GM23338 (cell line): ENCODE data around the gene KCNMA1. TPM values are rescaled to one million over a fixed set of nuclear protein-coding genes. Genes with fewer than 3 reads are reported as not detected.

Source experiments
- ATAC-seq: fragments of 200-7000 bp; cut with Tn5 transposase; 3 replicates; pipeline ENCODE4 v1.9.1; 2020
- DNase-seq: peaks from one replicate; pipeline ENCODE4 v3.0.0-alpha.2; 2015; ENCODE audit warnings: low spot score
- H2AFZ ChIP-seq: fragments of 200-600 bp; sonication (generic); 2 replicates; pipeline ENCODE4 v1.8.0; 2016; ENCODE audit warnings: antibody characterized with exemption, mild to moderate bottlenecking, moderate library complexity
- H3F3A ChIP-seq: fragments of 200-600 bp; sonication (generic); replicated peaks from 2 replicates; pipeline ENCODE4 v1.8.0; 2017; ENCODE audit warnings: antibody characterized with exemption, mixed run types, low read depth
- H3K27ac ChIP-seq: fragments of 200-600 bp; sonication (generic); 2 replicates; pipeline ENCODE4 v1.6.1; 2016; ENCODE audit warnings: low read depth
- H3K27me3 ChIP-seq: fragments of 200-600 bp; sonication (generic); 2 replicates; pipeline ENCODE4 v1.8.0; 2016; ENCODE audit warnings: mild to moderate bottlenecking, mixed run types, moderate library complexity; ENCODE audit not compliant: insufficient read depth
- H3K36me3 ChIP-seq: fragments of 200-600 bp; sonication (generic); 2 replicates; pipeline ENCODE4 v1.8.0; 2016; ENCODE audit warnings: mild to moderate bottlenecking; ENCODE audit not compliant: insufficient read depth
- H3K4me1 ChIP-seq: fragments of 200-600 bp; sonication (generic); 2 replicates; pipeline ENCODE4 v1.8.0; 2016; ENCODE audit warnings: mild to moderate bottlenecking, moderate library complexity; ENCODE audit not compliant: insufficient read depth
- H3K4me2 ChIP-seq: fragments of 200-600 bp; sonication (generic); 2 replicates; pipeline ENCODE4 v1.7.1; 2017; ENCODE audit warnings: mixed run types
- H3K4me3 ChIP-seq: fragments of 200-600 bp; sonication (generic); 2 replicates; pipeline ENCODE4 v1.6.1; 2016; ENCODE audit warnings: mixed run types
- H3K79me2 ChIP-seq: fragments of 200-600 bp; sonication (generic); replicated peaks from 2 replicates; pipeline ENCODE4 v1.8.0; 2017; ENCODE audit warnings: mild to moderate bottlenecking; ENCODE audit not compliant: insufficient read depth
- H3K9me2 ChIP-seq: fragments of 200-600 bp; sonication (generic); 2 replicates; pipeline ENCODE4 v1.8.0; 2017; ENCODE audit not compliant: insufficient read depth
- H4K20me1 ChIP-seq: fragments of 200-600 bp; sonication (generic); replicated peaks from 2 replicates; pipeline ENCODE4 v1.8.0; 2017; ENCODE audit warnings: mild to moderate bottlenecking; ENCODE audit not compliant: insufficient read depth
- H3K27ac Mint-ChIP-seq: 2 replicates; pipeline ENCODE4 v1.8.0; 2020; ENCODE audit warnings: inconsistent platforms, mild to moderate bottlenecking, moderate library complexity, mixed read lengths
- H3K27me3 Mint-ChIP-seq: 3 replicates; pipeline ENCODE4 v1.8.0; 2022; ENCODE audit warnings: low read depth, mild to moderate bottlenecking, moderate library complexity, mixed read lengths, inconsistent platforms; ENCODE audit not compliant: insufficient read depth, poor library complexity
- H3K36me3 Mint-ChIP-seq: 3 replicates; pipeline ENCODE4 v1.8.0; 2021; ENCODE audit warnings: low read depth, mild to moderate bottlenecking, inconsistent platforms, moderate library complexity, mixed read lengths
- H3K4me1 Mint-ChIP-seq: 3 replicates; pipeline ENCODE4 v1.8.0; 2020; ENCODE audit warnings: mild to moderate bottlenecking, inconsistent platforms, mixed read lengths
- H3K4me3 Mint-ChIP-seq: 3 replicates; pipeline ENCODE4 v1.8.0; 2021; ENCODE audit warnings: moderate library complexity, mild to moderate bottlenecking, inconsistent platforms, mixed read lengths
- H3K9me3 Mint-ChIP-seq: 3 replicates; pipeline ENCODE4 v1.8.0; 2020; ENCODE audit warnings: moderate library complexity, mild to moderate bottlenecking, inconsistent platforms, mixed read lengths
- CREB1 ChIP-seq: fragments of 250-450 bp; sonication (Bioruptor Pico); IDR thresholded peaks from 2 replicates; pipeline ENCODE4 v1.5.0; 2020; ENCODE audit warnings: low read depth, mild to moderate bottlenecking, moderate library complexity
- CTCF ChIP-seq, 2 experiments: fragments of 200-600 bp in 1 of 2; sonication (generic) in 1 of 2; conservative IDR thresholded peaks; 2 replicates each; pipeline versions ENCODE4 v1.5.1 to v1.6.1; 2016 to 2017; ENCODE audit warnings: antibody characterized with exemption in 2 of 2, low read depth in 2 of 2, mild to moderate bottlenecking in 2 of 2, moderate library complexity in 1 of 2
- ETS1 ChIP-seq: IDR thresholded peaks from 2 replicates; pipeline ENCODE4 v1.6.1; 2016; ENCODE audit warnings: antibody characterized with exemption
- EZH2 ChIP-seq: fragments of 200-600 bp; sonication (generic); IDR thresholded peaks from one replicate; pipeline ENCODE4 v1.8.0; 2017; ENCODE audit warnings: antibody characterized with exemption, mild to moderate bottlenecking, low read depth; ENCODE audit not compliant: unreplicated experiment
- EZH2phosphoT487 ChIP-seq: fragments of 200-600 bp; sonication (generic); IDR thresholded peaks from one replicate; pipeline ENCODE4 v1.8.1; 2018; ENCODE audit warnings: antibody characterized with exemption; ENCODE audit not compliant: unreplicated experiment
- JUNB ChIP-seq: IDR thresholded peaks from one replicate; pipeline ENCODE4 v1.6.1; 2016; ENCODE audit warnings: antibody characterized with exemption; ENCODE audit not compliant: unreplicated experiment
- NANOG ChIP-seq: IDR thresholded peaks from 2 replicates; pipeline ENCODE4 v1.6.1; 2016; ENCODE audit warnings: antibody characterized with exemption, borderline replicate concordance
- POLR2AphosphoS5 ChIP-seq: IDR thresholded peaks from 2 replicates; pipeline ENCODE4 v1.6.1; 2016; ENCODE audit warnings: antibody characterized with exemption, low read depth
- REST ChIP-seq: IDR thresholded peaks from one replicate; pipeline ENCODE4 v1.6.1; 2018; ENCODE audit warnings: antibody characterized with exemption; ENCODE audit not compliant: unreplicated experiment
- ZNF114 ChIP-seq: fragments of 250-450 bp; sonication (Bioruptor Pico); IDR thresholded peaks from 2 replicates; pipeline ENCODE4 v1.5.0; 2020; ENCODE audit warnings: mild to moderate bottlenecking, moderate library complexity
- ZNF331 ChIP-seq: fragments of 250-450 bp; sonication (Bioruptor Pico); IDR thresholded peaks from 2 replicates; pipeline ENCODE4 v1.5.0; 2020; ENCODE audit warnings: low read depth, mild to moderate bottlenecking, moderate library complexity
- polyA plus RNA-seq: library from polyadenylated mRNA; unstranded; fragments of >200 nt; fragmentation: Nextera tagmentation; extraction: Ambion mirVana; gene quantifications from 2 replicates; pipeline ENCODE4 v1.2.1, GENCODE V29; 2016
- total RNA-seq: library from RNA; depleted of rRNA; stranded (reverse); fragments of >200 nt; shearing (Covaris generic); gene quantifications from 2 replicates; pipeline ENCODE4 v1.2.3, GENCODE V29; 2014

KCNMA1 gene
- total and polyA plus RNA-seq, 2 experiments from 2014 or later: 8.2 to 9.0 TPM

- no peak overlapping the region for H3K4me3 Mint-ChIP-seq
- no peak overlapping the region for H3K4me2 ChIP-seq
- H3F3A ChIP-seq: no peaks in the 10 kb centered on the region
- no peaks in the 10 kb centered on the region for H3K9me2 ChIP-seq
- no peak overlapping the region for H3K4me3 ChIP-seq
- peak overlapping the region; percentile 90 for H2AFZ ChIP-seq
- no peaks in the 10 kb centered on the region for H3K27me3 ChIP-seq
- H3K27me3 Mint-ChIP-seq: peaks cover 2% of the 10 kb centered on the region
- no peak overlapping the region for H3K27ac ChIP-seq
- H3K36me3 Mint-ChIP-seq: no peaks in the 10 kb centered on the region
- TF ChIP-seq CTCF (conservative IDR thresholded peaks at IDR 0.05; ENCODE audit: low read depth in 2 of 2) (no peak), JUNB (no peak), CREB1 (CRISPR knock-in tag) (no peak), ZNF331 (CRISPR knock-in tag) (no peak), EZH2phosphoT487 (no peak)
- ATAC-seq (no peak), DNase-seq (no peak)
- H3K79me2 ChIP-seq: no peaks in the 10 kb centered on the region
- no peaks in the 10 kb centered on the region for H3K9me3 Mint-ChIP-seq
- no peaks in the 10 kb centered on the region for H4K20me1 ChIP-seq
- no peak overlapping the region; the same call in 1 of the 2 replicates for H3K27ac Mint-ChIP-seq
- no peaks in the 10 kb centered on the region for H3K36me3 ChIP-seq
- H3K4me1 Mint-ChIP-seq: peaks cover 20% of the 10 kb centered on the region
- H3K4me1 ChIP-seq: peaks cover 7% of the 10 kb centered on the region; the same call in 1 of the 2 replicates
These were observed 595.9 kb downstream of the KCNMA1 start for GRCh38 chr10:77041636-77042258.

- DNase-seq: no peak
- Histone ChIP-seq H2AFZ (no peak overlapping the region), H3K79me2 (no peaks in the 10 kb centered on the region), H3K27ac (no peak overlapping the region), H4K20me1 (no peaks in the 10 kb centered on the region), H3K36me3 (no peaks in the 10 kb centered on the region), H3K27me3 (no peaks in the 10 kb centered on the region), H3K9me2 (no peaks in the 10 kb centered on the region), H3K4me2 (no peak overlapping the region), H3F3A (no peaks in the 10 kb centered on the region), H3K4me1 (peaks cover 7% of the 10 kb centered on the region; the same call in 1 of the 2 replicates), H3K4me3 (no peak overlapping the region)
- H3K4me3 Mint-ChIP-seq: no peak overlapping the region
- no peak overlapping the region for H3K27ac Mint-ChIP-seq
- peaks cover 2% of the 10 kb centered on the region for H3K27me3 Mint-ChIP-seq
- peaks cover 25% of the 10 kb centered on the region for H3K4me1 Mint-ChIP-seq
- no peak for ATAC-seq
- H3K36me3 Mint-ChIP-seq: no peaks in the 10 kb centered on the region
- no peaks in the 10 kb centered on the region for H3K9me3 Mint-ChIP-seq
- TF ChIP-seq ETS1: no peak
- TF ChIP-seq NANOG: no peak
- no peak for TF ChIP-seq EZH2phosphoT487
- no peak for TF ChIP-seq EZH2
- no peak for TF ChIP-seq CREB1 (CRISPR knock-in tag)
- TF ChIP-seq REST: no peak
- no peak for TF ChIP-seq ZNF331 (CRISPR knock-in tag)
- TF ChIP-seq CTCF (conservative IDR thresholded peaks at IDR 0.05; ENCODE audit: low read depth in 2 of 2): no peak
- TF ChIP-seq ZNF114 (CRISPR knock-in tag): no peak
- no peak for TF ChIP-seq POLR2AphosphoS5
- TF ChIP-seq JUNB: no peak
These were observed 599.2 kb downstream of the KCNMA1 start for GRCh38 chr10:77038407-77038806.
